ENCODE results near the gene SGCG. TPM values are rescaled to one million over a fixed set of nuclear protein-coding genes. Genes with fewer than 3 reads are reported as not detected.

The SGCG gene
- total RNA-seq, 1 experiment from 2014 or later: 0.15 TPM

GRCh38 chr13:23146006-23146405, 34.8 kb upstream of the SGCG start (continued):
- TF ChIP-seq, protein P1, sequence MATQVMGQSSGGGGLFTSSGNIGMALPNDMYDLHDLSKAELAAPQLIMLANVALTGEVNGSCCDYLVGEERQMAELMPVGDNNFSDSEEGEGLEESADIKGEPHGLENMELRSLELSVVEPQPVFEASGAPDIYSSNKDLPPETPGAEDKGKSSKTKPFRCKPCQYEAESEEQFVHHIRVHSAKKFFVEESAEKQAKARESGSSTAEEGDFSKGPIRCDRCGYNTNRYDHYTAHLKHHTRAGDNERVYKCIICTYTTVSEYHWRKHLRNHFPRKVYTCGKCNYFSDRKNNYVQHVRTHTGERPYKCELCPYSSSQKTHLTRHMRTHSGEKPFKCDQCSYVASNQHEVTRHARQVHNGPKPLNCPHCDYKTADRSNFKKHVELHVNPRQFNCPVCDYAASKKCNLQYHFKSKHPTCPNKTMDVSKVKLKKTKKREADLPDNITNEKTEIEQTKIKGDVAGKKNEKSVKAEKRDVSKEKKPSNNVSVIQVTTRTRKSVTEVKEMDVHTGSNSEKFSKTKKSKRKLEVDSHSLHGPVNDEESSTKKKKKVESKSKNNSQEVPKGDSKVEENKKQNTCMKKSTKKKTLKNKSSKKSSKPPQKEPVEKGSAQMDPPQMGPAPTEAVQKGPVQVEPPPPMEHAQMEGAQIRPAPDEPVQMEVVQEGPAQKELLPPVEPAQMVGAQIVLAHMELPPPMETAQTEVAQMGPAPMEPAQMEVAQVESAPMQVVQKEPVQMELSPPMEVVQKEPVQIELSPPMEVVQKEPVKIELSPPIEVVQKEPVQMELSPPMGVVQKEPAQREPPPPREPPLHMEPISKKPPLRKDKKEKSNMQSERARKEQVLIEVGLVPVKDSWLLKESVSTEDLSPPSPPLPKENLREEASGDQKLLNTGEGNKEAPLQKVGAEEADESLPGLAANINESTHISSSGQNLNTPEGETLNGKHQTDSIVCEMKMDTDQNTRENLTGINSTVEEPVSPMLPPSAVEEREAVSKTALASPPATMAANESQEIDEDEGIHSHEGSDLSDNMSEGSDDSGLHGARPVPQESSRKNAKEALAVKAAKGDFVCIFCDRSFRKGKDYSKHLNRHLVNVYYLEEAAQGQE (IDR thresholded peaks at IDR 0.05; ENCODE audit: low read depth): no peak

GRCh38 chr13:23146811-23147625, 33.8 kb upstream of the SGCG start:
- intact Hi-C loops (cut with micrococcal nuclease): no loop called here
- Histone ChIP-seq H3K79me2 (ENCODE audit: insufficient read depth, low read length) (no peaks in the 10 kb centered on the region), H3K4me3 (replicated peaks in 1 of 2; ENCODE audit: low read depth in 1 of 2, low read length in 2 of 2) (no peak overlapping the region), H3K27ac (ENCODE audit: low read depth, low read length) (no peak overlapping the region), H2AFZ (ENCODE audit: low read depth, low read length, poor library complexity, severe bottlenecking) (no peak overlapping the region), H3K27me3 (ENCODE audit: insufficient read depth, low read length) (no peaks in the 10 kb centered on the region), H3K9me2 (ENCODE audit: insufficient read depth) (no peaks in the 10 kb centered on the region), H3K9me3 (ENCODE audit: control insufficient read depth in 1 of 2, insufficient read depth in 1 of 2, low read depth in 1 of 2, low read length in 2 of 2) (no peaks in the 10 kb centered on the region), H3K4me2 (ENCODE audit: low read length) (no peak overlapping the region), H4K20me1 (ENCODE audit: insufficient read depth) (no peaks in the 10 kb centered on the region), H3K9ac (ENCODE audit: low read length) (no peak overlapping the region), H3K36me3 (ENCODE audit: control insufficient read depth in 1 of 2, insufficient read depth in 2 of 2, low read length in 2 of 2) (no peaks in the 10 kb centered on the region), H3K4me1 (ENCODE audit: control insufficient read depth in 1 of 2, insufficient read depth in 2 of 2, low read length in 2 of 2) (no peaks in the 10 kb centered on the region)
- RAD21 ChIA-PET (ENCODE audit: low non-redundant PET in 1 of 2, low total read pairs in 2 of 2, uncharacterized antibody in 2 of 2, unreplicated experiment in 2 of 2): no interaction called here
- POLR2A ChIA-PET: no interaction called here
- TF ChIP-seq SIN3A (IDR thresholded peaks at IDR 0.05; ENCODE audit: low read depth): no peak
- TF ChIP-seq, protein P2, sequence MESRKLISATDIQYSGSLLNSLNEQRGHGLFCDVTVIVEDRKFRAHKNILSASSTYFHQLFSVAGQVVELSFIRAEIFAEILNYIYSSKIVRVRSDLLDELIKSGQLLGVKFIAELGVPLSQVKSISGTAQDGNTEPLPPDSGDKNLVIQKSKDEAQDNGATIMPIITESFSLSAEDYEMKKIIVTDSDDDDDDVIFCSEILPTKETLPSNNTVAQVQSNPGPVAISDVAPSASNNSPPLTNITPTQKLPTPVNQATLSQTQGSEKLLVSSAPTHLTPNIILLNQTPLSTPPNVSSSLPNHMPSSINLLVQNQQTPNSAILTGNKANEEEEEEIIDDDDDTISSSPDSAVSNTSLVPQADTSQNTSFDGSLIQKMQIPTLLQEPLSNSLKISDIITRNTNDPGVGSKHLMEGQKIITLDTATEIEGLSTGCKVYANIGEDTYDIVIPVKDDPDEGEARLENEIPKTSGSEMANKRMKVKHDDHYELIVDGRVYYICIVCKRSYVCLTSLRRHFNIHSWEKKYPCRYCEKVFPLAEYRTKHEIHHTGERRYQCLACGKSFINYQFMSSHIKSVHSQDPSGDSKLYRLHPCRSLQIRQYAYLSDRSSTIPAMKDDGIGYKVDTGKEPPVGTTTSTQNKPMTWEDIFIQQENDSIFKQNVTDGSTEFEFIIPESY (IDR thresholded peaks at IDR 0.05; ENCODE audit: extremely low read depth, insufficient replicate concordance, low read length): no peak
- TF ChIP-seq FOSL1 (IDR thresholded peaks at IDR 0.05; ENCODE audit: low read depth): no peak
- TF ChIP-seq ATF3 (IDR thresholded peaks at IDR 0.05): no peak
- TF ChIP-seq ZNF274 (IDR thresholded peaks at IDR 0.05; ENCODE audit: low read depth, low read length): no peak
- TF ChIP-seq SRF (IDR thresholded peaks at IDR 0.05; ENCODE audit: low read depth): no peak
- no peak for TF ChIP-seq SP1 (IDR thresholded peaks at IDR 0.05; ENCODE audit: low read depth)
- TF ChIP-seq, protein P3, sequence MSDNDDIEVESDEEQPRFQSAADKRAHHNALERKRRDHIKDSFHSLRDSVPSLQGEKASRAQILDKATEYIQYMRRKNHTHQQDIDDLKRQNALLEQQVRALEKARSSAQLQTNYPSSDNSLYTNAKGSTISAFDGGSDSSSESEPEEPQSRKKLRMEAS (IDR thresholded peaks at IDR 0.05): no peak
- no peak for TF ChIP-seq ZFX (IDR thresholded peaks at IDR 0.05)
- TF ChIP-seq YY1 (IDR thresholded peaks at IDR 0.05; ENCODE audit: extremely low read depth, insufficient replicate concordance, low read depth, low read length): no peak
- CTCF ChIA-PET: interaction anchor here (0.6 kb wide), 1 partner anchor 304 kb away, joined by 3 read pairs; no protein-coding TSS in a partner anchor
- ATAC-seq: no peak
- DNase-seq (ENCODE audit: low read depth, low spot score): no peak
- no TSS peak for BruUV-seq (replicated peaks)

Data from HCT116 (cell line).